Measurements from ENCODE around the gene ARL15.

Gene ARL15

DNA sequence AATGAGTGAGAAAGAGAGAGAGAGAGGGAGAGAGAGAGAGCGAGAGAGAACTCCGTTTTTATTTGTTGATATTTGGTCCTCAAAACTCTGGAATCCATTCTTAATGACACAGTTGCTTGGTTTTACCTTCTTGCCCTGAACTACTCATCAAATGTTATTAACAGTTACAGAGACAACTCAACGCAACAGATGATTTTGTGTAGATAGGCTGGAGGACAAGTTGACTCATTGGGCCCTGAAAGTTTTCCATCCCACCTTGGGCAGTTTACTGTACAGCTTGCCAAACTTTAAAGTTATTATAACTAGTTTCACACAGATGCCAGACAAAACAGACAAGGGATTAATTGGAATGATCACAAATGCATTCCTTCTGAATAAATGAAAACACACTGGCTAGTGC is 339.9 kb downstream of the ARL15 start:
- no peak for DNase-seq (ENCODE audit: low read depth, low spot score)
- H3K27ac ChIP-seq: no peak overlapping the region

DNA sequence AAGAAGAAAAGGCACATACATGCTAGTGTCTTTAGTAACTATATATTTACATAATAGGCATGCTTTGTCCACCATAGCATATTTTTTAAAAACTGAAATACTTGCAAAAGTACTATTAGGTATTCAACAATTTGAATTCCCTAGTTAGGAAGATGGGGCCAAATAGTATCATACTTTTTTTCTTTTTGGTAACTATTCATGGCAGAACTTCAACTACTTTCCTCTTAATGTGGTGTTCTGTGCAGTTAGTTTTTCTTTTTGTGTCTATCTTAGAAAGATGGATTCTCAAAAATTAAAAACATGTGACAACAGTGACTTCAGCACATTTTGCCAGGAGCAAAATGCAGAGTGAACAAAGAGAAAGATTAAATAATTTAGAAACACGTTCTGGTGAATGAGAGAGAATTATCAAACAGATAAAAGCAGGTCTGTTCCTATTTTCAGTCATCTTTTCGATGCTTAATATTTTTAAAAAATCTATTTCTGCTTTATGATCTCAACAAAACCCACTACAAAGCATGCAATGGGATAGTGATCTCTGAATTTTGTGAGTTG is 341.1 kb downstream of the ARL15 start:
- no peak for DNase-seq (ENCODE audit: low read depth, low spot score)
- H3K27ac ChIP-seq: no peak overlapping the region

GRCh38 chr5:53965459-53965858 is 344.9 kb downstream of the ARL15 start:
- H3K27ac ChIP-seq: no peak overlapping the region
- no peak for DNase-seq (ENCODE audit: low read depth, low spot score)

DNA sequence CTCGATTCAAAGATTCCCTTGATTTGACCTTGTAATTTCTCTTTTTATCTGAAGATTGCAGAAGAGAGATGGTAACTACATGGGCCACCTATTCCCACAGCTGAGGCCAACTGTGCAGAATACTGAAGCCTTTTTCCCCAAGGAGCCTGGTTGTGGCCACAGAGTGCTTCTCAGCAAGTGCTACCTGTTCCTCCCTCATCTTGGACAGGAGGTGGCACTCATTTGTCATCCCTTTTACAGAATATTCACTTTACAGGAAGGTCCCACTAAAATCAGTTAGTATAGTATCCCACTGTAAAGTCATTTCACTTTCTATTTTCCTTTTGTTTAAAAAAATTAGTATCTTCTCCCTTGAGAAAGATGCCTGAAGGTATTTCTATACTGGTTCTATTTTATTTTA is 346.4 kb downstream of the ARL15 start:
- DNase-seq (ENCODE audit: low read depth, low spot score): no peak
- H3K27ac ChIP-seq: no peak overlapping the region

DNA sequence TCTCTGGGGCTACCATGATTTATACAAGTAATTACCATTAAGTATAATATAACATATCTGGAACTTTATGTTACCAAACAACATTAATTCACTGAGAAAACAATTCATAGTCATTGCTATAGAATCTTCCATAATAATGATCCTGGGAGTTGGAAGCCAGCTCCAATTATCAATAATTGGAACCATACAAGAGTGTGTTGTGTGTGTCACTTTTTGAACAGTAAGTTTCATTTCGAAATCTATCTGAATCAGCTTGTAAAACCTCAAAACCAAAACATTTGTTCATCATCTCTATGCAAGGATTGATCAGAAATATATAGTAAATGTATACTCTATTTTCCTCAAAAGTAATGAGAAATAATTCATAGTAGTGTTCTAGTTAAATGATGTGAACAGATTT is 348.1 kb downstream of the ARL15 start:
- DNase-seq (ENCODE audit: low read depth, low spot score): no peak
- H3K27ac ChIP-seq: no peak overlapping the region

GRCh38 chr5:53956632-53957031 is 353.7 kb downstream of the ARL15 start:
- no peak overlapping the region for H3K27ac ChIP-seq
- no peak for DNase-seq (ENCODE audit: low read depth, low spot score)

DNA sequence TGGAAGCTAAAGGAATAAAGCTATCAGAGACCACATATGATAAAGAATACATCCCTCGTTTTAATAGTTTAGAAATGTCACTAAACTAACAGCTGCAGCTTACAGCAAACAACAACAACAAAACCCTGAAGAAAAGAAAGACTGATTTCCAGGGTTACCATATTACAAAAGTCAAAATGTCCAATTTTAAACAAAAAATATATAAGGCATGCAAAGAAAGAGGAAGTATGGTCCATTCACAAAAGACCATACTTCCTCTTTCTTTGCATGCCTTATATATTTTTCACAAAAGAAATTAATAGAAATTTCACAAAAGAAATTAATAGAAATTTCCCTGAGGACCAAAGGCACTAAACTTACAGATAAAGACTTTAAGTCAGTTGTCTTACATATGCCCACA is 354.2 kb downstream of the ARL15 start:
- no peak overlapping the region for H3K27ac ChIP-seq
- DNase-seq (ENCODE audit: low read depth, low spot score): no peak

GRCh38 chr5:53950621-53951020 is 359.8 kb downstream of the ARL15 start:
- H3K27ac ChIP-seq: no peak overlapping the region
- DNase-seq (ENCODE audit: low read depth, low spot score): no peak

DNA sequence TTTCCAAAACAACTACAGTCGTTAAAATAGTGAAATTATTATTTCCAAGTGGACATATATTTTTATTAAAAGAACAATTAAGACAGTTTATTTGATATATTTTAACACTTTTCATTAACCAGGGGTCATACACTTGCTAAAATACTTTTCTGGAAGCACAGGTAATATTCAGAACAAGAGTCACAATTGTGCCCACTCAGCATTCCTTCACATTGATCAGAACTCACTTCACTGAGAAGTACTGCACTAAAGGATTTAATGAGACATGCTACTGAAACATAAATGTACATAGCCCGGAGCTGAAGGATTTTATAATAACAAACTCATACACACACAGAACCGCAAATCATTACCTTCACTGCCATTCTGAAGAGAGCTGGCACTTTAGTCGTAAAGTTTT is 361.8 kb downstream of the ARL15 start:
- DNase-seq (ENCODE audit: low read depth, low spot score): no peak
- no peak overlapping the region for H3K27ac ChIP-seq

- H3K27ac ChIP-seq: no peak overlapping the region
- no peak for DNase-seq (ENCODE audit: low read depth, low spot score)
Measured at GRCh38 chr5:53946405-53947100, 363.8 kb downstream of the ARL15 start.

GRCh38 chr5:53944981-53945380 is 365.4 kb downstream of the ARL15 start:
- DNase-seq (ENCODE audit: low read depth, low spot score): no peak

GRCh38 chr5:53943938-53944337 is 366.4 kb downstream of the ARL15 start:
- no peak for DNase-seq (ENCODE audit: low read depth, low spot score)
- H3K27ac ChIP-seq: no peak overlapping the region

More at GRCh38 chr5:53944981-53945380, 365.4 kb downstream of the ARL15 start:
- H3K27ac ChIP-seq: no peak overlapping the region

- no peak for DNase-seq (ENCODE audit: low read depth, low spot score)
- no peak overlapping the region for H3K27ac ChIP-seq
Measured at GRCh38 chr5:53942724-53943123, 367.6 kb downstream of the ARL15 start.

DNA sequence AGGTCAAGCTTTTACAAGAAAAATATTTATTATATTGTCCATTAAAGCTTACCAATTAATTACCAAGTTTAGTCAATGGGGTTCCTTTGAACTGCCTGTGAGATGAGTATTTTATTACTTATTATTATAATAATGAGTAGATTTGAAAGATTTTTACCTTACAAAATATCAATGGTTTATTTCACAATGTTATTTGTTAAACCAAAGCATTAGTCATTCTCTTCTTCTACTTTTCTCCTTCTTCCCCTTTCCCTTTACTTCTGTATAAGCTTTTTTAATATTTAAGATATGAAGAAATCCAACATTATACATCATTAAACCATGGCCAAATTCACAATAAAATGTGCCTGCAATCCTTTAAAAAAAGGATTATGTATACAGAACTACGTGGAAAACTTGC is 369.5 kb downstream of the ARL15 start:
- H3K27ac ChIP-seq: no peak overlapping the region
- DNase-seq (ENCODE audit: low read depth, low spot score): no peak

DNA sequence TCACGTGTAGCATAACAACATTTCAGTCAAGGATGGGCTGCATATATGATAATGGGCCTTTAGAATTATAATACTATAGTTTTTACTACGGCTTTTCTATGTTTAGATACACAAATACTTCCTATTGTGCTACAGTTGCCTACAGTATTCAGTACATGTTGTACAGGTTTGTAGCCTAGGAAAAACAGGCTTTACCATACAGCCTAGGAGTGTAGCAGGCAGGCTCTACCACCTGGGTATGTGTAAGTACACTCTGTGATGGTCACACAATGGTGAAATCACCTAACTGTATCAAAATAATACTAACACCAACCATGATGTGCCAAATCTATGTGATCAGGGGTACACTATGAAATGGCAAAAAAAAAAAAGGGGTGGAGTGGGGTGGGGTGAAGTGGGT is 372.9 kb downstream of the ARL15 start:
- H3K27ac ChIP-seq: no peak overlapping the region
- DNase-seq (ENCODE audit: low read depth, low spot score): no peak

DNA sequence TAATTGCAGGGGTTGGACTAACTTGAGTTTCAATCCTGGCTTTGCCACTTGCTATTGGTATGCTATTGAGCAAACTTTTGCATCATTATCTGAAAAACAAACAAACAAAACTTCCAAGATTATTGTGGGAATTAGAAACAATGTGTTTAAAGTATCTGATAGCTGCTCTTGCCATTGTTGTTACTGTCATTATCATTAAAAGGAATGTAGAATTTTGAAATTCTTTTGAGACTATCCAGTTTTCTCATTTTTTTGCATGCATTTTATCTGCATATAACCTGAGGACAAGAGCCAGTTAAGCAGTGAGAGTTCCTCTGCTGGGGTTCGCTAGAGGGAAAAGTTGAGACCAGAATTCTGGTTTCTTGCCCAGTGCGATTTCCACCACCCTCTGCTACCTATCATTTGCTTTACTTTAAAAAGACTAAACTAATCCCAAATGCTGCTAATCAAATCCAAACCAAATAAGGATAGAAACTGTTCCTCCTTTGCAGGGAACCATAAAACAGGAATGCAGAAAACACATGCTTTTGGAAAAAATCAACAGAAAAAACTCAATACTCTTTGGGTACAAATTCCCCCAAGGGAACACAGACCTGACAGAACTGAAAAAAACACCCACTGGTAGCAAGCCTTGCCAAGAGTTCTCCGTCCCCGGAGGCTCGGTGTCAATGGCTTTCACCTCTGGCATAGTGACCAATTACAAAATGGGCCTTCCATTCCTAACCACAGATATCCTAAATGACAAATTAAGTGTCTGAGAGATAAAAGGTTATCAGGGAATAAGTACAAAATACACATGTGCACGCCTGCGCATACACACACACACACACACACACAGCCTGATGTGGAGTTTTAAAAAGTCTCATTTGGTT is 373.7 kb downstream of the ARL15 start:
- DNase-seq (ENCODE audit: low read depth, low spot score): no peak
- no peak overlapping the region for H3K27ac ChIP-seq

DNA sequence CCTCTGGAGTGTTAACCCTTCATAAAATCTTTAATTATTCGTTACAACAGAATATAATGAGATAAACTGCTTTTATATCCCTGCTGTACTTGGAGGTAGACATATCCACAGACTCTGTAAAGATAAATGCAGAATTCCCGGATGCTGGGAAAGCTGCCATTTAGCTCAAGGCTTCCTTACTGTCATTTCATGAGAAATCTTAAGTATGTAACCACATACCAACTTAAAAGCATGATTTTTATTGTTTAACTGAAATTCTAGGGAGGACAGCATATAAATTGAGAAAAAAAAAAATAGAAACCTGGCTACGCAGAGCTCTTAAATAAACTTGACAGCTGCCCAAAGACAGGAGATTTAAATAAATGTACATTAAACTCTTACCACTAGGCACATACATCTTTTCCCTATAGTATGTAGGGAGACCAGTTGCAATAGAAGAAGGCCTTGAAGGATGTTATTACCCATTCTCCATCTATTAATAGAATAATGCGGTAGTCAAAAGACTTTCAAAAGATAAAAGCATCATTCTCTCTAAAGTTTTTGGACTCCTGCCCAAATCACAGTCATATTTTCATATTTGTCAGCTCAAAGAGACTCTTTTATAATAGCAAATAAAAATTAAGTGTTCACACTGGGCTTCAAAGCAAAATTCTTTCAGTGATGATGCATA is 376.1 kb downstream of the ARL15 start:
- H3K27ac ChIP-seq: no peak overlapping the region
- no peak for DNase-seq (ENCODE audit: low read depth, low spot score)

- H3K27ac ChIP-seq: no peak overlapping the region
- no peak for DNase-seq (ENCODE audit: low read depth, low spot score)
Measured at GRCh38 chr5:53932351-53932750, 378.0 kb downstream of the ARL15 start.

- no peak overlapping the region for H3K27ac ChIP-seq
- DNase-seq (ENCODE audit: low read depth, low spot score): no peak
Measured at GRCh38 chr5:53930457-53930856, 379.9 kb downstream of the ARL15 start.

- H3K27ac ChIP-seq: no peak overlapping the region
Measured at GRCh38 chr5:53929570-53929969, 380.8 kb downstream of the ARL15 start.

DNA sequence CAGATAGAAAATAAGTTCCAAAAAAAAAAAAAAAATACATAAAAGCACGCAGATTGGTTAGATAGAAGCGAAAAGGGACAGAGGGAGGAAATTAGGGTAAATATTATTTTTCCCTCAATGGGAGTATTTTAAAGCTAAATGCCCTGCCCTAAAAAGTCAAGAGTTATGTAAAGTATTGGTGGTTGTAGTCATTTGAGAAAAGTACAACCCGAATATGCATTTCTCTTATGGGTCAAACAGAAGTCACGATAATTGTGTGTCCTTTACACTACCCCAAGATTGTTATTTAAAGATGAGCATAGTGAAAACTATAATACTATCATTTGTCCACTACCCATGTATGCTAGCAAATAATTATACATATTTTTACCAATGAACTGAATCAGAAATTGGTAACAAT is 381.2 kb downstream of the ARL15 start:
- no peak overlapping the region for H3K27ac ChIP-seq
- no peak for DNase-seq (ENCODE audit: low read depth, low spot score)

More at GRCh38 chr5:53929570-53929969, 380.8 kb downstream of the ARL15 start:
- no peak for DNase-seq (ENCODE audit: low read depth, low spot score)
